Measurements from ENCODE around the gene RNF220.
"Not testable (repeated sequence)": the region's sequence is repeated elsewhere in the genome, so short reads cannot be mapped to it uniquely, and the experiment has no call there.

Gene RNF220

GRCh38 chr1:44684525-44684924 lies 279.5 kb downstream of the RNF220 start:
- DNase-seq = no peak

GRCh38 chr1:44685218-44685617 lies 280.2 kb downstream of the RNF220 start:
- DNase-seq = no peak

DNA sequence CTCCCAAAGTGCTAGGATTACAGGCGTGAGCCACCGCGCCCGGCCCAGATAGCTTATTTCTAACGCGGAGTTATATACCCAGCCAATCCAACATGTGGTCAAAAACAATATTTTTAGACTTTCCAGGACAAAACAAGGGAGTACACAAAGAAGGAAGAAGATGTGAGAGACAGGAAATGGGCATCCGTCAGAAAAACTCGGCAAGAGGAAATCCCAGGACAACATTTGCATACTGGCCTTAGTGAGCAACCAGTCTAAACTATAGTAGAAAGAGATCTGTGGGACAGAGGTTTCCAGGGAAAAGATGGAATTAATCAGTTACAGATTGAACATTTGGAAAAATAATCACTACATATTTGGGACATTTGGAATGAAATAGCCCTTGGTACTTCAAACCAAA lies 280.8 kb downstream of the RNF220 start:
- no peak for DNase-seq

DNA sequence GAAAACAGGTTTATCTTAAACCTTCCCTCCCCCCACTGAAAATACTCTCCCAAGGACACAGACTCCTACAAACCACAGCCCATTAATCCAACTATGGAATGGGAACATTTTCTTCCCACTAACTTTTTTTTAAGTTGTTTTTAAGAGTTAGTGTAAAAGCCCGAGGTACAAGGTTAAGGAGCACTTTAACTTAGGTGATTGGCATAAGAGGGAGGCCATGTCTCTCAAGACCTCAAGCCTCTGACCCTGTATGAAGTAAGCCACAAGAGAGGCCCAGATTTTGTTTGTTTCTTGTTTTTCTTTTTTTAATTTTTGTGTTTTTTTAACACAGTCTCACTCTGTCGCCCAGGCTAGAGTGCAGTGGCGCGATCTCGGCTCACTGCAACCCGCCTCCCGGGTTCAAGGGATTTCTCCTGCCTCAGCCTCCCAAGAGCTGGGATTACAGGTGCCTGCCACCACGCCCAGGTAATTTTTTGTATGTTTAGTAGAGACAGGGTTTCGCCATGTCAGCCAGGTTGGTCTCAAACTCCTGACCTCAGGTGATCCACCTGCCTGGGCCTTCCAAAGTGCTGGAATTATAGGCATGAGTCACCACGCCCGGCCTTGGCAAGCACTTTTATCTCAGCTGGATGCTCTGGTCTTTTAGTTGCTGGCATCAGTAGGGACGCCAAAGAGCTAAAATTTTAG lies 283.8 kb downstream of the RNF220 start:
- DNase-seq = no peak

DNA sequence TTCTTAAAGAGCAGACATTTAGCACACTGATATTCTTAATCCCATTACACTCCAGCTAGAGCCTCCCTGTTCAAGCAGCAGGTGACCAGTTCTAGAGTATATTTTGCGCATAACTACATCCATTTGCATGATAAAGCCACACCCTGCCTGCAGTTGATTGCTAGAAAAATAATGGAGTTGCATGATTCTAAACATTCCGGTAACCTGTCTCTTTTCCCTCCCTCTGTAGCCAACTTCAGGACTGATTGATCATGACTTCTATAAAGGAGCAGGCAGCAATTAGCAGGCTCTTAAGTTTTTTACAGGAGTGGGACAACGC lies 284.4 kb downstream of the RNF220 start:
- DNase-seq = no peak

GRCh38 chr1:44693159-44693558 lies 288.1 kb downstream of the RNF220 start:
- no peak for DNase-seq

DNA sequence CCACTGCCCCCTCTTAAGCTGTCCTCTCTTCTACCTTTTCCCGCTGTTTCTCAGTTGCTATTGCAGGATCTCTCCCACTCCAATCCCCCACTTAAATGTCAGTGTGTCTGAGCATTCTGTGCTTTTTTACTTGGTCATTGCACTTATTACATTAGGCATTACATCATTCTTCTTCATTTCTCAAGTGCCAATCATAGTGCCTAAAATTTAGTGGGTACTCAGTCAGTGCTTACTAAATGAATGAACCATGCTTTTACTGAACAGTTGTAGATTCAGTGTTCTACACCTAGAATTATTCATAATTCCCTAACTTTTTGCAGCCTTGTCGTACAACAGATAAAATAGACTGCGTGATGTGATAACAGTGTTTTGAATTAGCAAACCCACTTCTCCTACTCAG lies 288.8 kb downstream of the RNF220 start:
- DNase-seq = no peak

GRCh38 chr1:44694863-44695478 lies 289.9 kb downstream of the RNF220 start:
- no peak for DNase-seq

- no peak for DNase-seq
These were observed 290.6 kb downstream of the RNF220 start for GRCh38 chr1:44695671-44696070.

DNA sequence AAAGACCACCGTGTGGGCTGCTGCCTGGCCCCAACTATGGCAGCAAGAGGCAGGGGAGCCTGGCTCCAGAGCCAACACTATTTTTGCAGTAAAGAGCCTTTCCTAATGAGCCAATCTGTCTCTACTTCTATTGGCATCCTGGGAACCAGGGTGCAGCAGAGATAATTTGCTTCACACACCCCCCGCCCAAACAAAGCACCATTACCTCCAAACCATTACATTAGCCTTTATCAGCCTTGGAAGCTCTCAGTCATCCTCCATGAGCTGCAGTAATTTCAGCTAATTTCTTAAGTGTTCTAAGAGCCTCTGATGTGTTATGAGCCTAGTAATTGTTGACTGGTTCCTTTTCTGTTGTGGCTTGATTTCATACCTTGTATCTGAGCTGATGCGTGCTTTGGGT lies 291.0 kb downstream of the RNF220 start:
- no peak for DNase-seq

DNA sequence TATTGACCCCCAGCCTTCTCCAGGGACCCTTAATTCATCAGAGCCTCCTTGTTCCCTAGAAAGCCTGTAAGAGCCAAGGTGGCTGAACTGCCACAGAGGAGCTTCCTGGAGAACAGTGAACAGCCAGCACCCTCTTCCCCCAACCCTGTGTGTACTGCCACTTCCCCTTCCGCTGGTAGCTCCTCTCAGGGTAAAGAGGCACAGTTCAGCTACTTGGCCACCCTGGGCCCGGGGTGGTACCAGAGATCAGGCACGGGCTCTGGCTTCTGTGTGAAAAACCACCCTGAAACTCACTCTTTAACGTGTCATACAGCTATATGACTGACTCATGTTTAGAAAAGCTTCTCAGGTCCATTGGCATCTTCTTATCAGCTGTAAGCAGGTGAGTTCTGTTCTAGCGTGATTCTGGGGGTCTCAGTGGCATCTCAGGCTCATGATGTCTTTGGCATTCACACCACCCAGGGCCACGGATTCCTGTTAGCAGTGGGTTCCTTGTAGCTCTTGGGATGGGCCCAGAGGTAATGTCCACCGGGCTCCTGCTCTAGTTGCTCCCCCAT lies 291.8 kb downstream of the RNF220 start:
- no peak for DNase-seq

GRCh38 chr1:44698138-44698537 lies 293.1 kb downstream of the RNF220 start:
- no peak for DNase-seq

GRCh38 chr1:44699375-44699774 lies 294.3 kb downstream of the RNF220 start:
- DNase-seq = not testable (repeated sequence)

DNA sequence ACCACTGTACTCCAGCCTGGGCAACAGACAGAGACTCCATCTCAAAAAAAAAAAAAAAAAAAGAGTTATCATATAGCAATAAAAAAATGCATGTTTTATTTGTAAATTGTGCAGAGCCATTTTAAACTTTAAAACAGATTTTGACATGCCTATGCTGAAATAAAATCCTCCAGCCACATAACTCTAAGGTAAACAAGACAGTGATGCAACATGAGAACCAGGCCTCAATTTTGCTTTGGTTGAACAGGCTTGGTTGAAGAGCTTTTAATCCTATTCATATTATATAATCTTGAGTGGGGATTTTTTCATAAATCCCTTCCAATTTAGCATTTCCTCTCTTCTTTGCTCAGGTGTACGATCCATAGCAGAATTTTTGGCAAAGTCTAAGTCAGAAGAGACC lies 295.5 kb downstream of the RNF220 start:
- no peak for DNase-seq

GRCh38 chr1:44701141-44701573 lies 296.1 kb downstream of the RNF220 start:
- DNase-seq = no peak

Data from NCI-H2081 (cell line).